ENCODE results near the gene APOL5.

The APOL5 gene

DNA sequence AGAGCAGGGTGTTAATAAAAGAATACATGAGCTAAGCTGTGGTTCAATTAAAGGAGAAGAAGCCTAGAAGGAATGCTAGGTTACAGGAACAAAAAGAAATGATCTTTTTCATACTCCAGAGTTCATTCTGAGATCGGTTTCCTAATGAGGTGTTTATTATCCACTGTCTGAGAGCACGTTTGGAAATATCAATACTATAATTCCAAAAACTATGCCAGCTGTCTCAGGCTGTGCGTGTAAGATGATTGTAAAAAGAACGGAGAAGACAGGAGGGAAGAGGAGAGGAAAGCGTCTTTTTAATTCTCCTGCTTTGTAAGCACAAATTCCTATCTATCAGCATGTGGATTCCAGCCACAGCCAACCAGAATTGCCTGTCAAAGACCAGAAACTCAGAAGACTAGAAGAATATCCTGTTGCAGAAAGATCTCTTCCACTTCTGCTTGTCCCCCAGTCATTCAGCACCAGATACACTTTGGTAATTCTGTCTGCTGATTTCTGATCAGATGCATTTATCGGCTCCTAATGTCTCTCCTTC is 25.7 kb downstream of the APOL5 start:
- DNase-seq = no peak

DNA sequence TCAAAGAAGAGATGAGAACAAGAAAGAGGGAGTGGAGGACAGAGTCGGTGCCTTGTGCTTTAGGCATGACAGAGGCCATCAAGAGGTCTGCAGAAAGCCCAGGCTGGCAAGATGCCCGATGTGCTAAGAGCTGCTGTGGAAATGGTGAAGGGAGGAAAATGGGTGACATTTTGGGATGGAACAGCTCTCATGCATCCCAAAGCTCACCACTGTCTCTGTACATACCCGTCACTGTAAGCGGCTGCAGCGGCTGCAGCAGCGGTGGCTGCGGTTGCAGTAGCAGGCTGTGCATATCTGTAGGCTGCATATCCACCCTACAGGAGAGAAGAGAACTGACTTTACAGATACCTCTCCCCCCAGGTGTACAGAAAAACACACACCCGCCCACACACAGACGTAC is 28.6 kb downstream of the APOL5 start:
- no peak for DNase-seq

DNA sequence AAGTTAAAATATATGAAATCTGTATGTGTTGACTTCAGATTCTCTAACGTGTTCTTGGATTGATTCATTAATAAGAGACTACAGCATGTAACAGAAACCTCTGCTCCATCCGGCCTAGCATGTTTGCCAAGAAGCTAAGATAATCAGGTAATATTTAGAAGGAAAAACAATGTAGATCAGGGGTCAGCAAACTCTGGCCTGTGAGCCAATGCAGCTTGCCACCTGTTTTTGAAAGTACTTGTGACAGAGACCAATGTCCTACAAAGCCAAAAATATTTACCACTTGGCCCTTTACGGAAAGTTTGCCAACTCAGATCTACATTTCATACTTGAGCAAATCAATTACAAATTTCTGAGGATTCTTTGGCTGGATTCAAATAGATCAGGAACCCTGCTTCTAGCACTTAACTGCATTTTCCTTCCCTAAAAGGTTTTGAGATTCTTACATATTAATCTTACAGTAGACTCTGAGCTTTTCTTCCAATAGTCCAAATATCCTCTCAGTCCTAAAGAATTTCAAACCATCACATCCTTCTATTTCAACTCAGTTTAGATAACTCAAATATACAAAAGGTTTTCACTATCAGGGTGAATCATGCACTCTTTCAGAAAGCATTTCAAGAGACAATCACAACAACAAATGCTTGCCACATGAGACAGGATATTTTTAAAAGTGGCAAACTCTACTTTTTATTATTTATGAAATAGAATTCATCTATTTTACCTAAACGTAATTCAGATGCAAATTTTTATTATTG is 29.5 kb downstream of the APOL5 start:
- DNase-seq = no peak

DNA sequence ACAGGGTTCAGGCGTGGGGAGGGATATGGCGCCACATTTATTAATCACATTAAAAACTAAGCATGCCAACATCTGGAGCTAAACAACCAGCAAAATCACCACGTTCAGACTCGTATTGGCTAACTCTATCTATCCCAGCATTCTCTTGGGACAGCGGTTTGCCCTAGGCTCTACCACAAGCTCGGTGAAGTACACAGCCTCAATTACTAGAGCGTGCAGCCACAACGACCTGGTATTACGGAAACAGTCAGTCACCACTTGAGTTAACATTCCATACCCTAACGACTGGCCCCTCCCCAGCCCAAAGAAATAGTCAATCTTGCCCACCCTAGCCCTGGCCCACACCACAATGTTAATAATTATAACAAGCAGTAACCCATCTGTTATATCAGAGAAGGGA is 32.1 kb downstream of the APOL5 start:
- no peak for DNase-seq

DNA sequence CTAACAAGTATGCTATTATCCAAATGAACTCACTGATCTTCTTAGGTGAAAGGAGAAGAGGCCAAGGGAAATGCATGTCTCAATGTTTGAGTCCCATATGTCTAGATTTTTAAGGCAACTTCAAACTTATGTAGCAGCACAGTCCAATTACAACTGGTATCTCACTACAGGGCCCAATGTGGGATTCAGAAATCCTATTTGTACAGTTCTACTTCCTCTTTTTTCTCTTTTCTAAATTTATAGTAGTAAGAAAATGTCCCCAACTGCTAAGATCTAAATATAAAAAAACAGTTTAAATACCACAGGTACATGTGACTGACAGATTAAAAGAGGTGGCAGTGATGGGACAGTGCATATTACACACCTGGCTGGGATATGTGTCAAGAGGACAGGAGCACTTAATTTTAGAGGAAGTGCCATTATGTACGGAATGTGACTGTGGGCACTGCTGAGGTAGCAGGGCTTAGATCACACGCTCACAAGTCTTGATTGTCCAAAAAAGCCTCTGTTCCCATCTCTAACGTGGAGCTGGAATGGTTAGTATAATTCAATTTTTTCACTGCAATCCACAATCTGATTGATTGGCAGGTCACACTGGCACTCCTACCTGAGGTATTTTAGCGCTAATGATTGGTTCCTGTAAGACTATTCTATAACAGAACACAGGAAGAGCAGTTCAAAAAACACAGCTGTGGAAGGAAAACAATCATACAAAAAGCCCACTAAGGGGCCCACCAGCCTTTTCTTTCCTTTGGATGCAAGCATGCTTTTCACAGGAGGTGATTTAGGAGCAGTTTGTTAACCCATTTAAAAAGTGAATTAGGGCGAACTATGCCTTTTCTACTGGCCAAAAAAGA is 34.6 kb downstream of the APOL5 start:
- DNase-seq = peak; percentile 12

DNA sequence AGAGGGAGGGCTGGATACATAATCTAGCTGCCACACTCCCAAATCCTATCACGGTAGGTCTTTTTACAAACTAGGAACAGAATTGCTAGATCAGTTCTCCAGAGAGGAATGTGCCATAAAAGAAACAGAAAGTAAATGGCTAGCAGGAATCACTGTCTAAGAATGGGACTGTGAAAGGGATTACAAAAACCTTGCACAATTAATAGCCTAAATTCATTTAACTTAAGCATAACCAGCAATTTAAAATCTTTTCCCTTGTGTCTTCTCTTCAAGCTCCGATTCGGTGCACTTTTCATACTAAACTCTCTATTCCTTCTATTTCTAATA is 35.2 kb downstream of the APOL5 start:
- peak; percentile 12 for DNase-seq

DNA sequence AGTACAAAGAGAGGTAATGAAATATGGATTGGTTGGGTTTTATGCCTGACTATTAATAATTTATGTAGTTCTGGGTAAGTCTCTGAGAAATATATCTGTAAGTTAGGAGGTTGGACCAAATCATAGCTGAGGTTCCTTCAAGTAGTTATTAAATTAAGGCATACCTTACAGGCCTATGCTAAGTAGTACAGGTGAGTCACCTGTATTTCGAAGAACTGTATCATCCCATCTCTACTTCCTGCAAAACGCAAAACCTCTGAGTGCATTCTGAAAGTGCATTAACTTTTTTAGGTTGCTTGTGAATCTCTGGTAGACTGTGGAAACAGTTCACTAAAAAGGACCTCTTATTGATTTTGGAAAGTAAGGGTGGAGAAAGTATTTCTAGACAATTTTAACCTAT is 37.1 kb downstream of the APOL5 start:
- DNase-seq = no peak

DNA sequence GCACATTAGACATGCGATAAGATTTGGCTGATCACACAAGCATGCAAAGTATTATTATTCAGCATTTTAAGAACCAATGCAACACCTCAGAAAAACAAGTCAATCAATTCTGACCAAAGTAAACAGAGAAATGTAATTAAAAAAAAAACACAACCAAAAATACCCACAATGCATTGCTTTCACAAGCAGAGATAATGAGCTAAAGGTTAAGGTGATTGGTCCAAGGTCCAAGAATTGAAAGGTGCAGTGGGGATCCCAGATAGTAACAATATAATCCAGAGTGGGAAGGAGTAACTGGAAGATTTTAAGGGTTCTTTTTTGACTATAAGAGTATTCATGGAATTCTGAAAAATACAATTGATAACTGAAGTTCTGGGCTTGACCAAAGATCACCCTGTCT is 39.0 kb downstream of the APOL5 start:
- DNase-seq = no peak

DNA sequence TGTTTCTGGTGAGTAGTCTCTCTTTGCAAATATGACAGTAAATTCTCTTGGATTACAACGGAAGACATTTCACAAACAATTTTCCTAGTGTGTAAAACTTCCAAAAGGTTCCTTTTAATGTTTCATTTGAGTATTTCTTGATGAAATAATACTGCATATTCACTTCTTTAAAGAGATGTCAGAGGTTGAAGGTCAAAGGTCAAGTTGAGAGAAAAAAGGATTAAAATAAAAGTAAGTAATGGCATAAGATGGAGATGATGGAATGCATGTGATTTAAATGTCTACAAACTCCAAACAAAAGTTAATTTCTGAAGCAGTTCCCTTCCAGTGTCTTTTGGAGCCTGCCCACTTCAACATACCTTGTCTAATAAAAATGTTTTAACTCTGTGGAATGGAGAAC is 40.7 kb downstream of the APOL5 start:
- DNase-seq = peak; percentile 9

DNA sequence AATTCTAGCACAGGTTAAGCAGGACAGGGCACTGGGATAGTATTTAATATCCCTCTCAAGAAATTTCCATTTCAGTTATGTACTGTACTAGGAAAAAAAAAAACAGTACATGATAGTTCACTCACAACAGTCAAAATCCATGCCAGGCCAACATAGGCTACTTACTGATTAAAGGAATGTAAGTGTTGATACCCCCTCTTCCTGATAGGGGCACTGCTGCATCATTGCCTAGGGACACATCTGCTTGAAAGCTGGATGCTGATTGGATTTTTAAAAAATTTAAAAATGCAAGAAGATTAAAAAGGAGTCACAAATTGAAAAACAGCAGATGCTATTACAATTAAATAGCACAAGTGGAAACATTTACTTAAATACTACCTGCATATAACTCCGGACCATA is 43.4 kb downstream of the APOL5 start:
- DNase-seq = no peak

DNA sequence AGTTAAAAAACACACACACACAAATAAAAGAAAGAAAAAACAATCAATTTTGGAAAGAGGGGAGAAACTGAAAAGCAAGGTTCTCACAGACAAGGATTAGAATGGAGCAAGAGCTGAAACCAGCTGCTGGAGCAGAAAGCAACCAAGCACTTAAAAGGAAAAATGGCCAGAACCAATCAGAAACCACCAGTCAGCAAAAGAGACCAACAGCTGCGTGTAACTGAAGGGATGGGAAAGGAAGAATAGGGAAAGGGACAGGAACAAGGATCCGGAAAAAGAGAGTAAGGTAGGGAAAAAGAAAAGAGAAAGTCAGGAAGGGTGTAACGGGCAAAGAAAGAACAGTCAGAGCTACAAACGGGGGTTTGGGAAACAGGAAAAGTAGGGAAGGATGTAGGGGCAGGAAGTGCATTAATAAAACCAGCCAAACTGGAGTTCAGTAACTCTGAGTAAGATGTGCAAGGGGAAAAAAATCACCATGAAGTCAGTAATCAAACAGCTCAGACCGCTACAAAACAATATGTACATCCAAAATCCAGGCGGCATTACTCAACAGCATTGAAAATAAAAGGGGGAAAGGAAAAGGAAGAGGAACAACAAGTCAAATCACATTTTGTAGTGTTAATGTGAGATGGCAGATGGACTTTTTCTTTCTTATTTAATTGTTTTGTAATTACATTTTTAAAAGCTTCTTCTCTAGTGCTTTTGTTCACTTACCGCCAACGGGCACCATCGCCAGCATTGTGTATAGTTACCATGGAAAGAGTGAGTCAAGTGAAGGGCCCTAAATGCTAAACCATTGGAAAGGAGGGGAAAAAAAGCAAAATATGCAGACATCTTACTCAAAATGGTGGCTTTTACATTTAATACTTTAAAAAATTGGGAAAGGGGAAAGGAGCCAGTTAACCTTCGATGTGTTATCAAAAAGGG is 49.2 kb downstream of the APOL5 start:
- DNase-seq = no peak

DNA sequence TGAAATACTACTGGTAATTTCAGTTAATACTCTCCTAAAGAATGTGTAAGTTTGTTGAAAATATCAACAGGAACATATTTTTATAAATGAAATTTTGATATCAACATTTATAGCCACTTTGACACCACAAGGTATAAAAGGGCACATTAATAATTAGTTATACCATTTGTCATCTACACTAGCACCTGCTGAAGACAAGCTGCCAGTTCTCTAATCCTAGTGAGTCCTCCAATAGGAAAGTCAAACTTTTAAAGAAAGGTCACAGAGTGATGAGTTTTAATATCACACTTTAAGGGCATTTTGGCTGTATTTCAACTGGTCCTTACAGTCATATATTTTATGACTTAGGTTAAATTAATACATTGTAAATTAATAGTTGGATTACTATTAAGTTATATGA is 52.3 kb downstream of the APOL5 start:
- no peak for DNase-seq

DNA sequence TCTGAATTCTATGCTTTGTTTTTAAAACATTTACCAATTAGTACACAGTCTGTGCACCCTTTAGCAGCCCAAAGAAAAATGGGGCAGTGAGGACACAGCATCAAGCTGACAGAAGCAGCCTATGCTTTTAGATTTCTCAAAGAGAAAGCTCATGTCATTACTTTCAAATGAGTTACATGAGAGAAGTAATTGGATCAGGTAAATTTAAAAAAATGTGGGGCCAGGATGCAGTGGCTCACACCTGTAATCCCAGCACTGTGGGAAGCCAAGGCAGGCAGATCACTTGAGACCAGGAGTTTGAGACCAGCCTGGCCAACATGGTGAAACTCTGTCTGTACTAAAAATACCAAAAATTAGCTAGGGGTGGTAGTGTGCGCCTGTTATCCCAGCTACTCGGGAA is 57.7 kb downstream of the APOL5 start:
- no peak for DNase-seq

DNA sequence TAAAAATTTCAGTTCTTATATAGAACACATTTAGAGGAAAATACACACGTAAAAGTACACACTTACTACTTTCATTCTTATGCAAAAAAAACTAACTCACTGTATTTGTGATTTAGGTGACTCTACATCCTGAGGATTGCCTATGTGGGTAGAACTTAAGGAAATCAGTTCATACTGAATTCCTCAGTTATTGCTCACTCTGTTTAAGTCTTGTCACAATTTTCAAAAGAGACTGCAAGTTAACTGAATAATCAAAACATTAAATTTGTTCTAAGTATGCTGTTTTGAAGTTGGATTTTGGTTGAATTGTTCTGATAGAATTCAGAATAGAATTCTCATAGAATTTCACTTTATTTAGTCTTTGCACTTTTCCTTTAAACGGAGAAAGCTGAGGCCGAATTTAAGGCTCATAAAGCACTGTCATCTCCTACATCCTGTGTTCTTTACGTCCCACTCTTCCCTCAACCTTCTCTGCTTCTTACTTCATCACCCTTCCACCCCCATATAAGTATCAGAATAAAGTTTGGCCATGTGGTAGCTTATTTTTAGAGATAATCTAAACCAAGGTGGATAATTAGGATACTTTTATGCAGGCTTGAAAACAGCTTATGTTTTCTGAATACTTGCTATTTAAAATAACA is 59.8 kb downstream of the APOL5 start:
- DNase-seq = no peak

Data from suppressor macrophage treated with lipopolysaccharide for 4 hours (primary cell).